Superior temporal gyrus (tissue), 1 donor: Measurements from ENCODE around the gene UMOD.

ENCODE experiments used
- DNase-seq: peaks from one replicate; pipeline ENCODE4 v3.0.0-alpha.2; 2016; ENCODE audit errors: extremely low spot score

UMOD gene

GRCh38 chr16:20363191-20363590 is 10.7 kb upstream of the UMOD start:
- no peak for DNase-seq

DNA sequence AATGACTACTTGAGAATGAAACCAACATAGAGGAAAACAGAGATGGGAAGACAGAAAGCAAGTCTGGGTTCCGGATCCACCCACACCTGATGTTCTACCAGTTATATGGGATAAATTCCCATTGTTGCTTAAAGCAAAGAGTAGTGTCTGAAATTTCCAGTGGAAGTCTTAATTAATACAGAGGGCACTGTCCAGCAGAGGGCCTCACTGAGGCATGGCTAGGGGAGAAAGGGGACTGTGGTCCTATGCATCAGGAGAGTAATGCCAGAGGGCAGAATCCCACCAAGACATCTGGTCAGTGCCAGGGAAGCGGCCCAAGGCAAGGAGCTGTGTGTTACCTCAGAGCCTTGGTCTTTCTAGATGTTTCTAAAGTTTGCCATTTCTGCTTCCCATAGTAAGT is 7.5 kb upstream of the UMOD start:
- no peak for DNase-seq

GRCh38 chr16:20355114-20355782 is 2.7 kb upstream of the UMOD start:
- DNase-seq = no peak

DNA sequence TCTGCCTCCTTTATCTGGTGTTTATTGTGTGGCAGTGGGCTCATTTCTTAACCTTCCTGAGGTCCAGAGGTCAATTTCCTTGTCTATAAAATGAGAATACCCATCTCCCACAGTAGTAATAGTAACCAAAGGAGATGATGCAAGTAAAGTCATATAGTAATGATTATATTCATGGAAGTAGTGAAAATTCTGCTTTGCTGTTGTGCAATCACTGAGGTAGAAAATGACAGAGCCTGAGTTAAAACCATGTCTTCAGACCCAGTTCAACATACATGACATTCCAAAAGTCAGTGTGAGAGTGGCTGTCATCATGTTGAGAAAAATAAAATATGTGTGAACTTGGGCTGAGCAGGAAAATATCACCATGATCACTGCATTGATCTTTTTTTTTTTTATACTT is 864 bp upstream of the UMOD start:
- DNase-seq = no peak

GRCh38 chr16:20349615-20350014 is 2.9 kb downstream of the UMOD start:
- no peak for DNase-seq

DNA sequence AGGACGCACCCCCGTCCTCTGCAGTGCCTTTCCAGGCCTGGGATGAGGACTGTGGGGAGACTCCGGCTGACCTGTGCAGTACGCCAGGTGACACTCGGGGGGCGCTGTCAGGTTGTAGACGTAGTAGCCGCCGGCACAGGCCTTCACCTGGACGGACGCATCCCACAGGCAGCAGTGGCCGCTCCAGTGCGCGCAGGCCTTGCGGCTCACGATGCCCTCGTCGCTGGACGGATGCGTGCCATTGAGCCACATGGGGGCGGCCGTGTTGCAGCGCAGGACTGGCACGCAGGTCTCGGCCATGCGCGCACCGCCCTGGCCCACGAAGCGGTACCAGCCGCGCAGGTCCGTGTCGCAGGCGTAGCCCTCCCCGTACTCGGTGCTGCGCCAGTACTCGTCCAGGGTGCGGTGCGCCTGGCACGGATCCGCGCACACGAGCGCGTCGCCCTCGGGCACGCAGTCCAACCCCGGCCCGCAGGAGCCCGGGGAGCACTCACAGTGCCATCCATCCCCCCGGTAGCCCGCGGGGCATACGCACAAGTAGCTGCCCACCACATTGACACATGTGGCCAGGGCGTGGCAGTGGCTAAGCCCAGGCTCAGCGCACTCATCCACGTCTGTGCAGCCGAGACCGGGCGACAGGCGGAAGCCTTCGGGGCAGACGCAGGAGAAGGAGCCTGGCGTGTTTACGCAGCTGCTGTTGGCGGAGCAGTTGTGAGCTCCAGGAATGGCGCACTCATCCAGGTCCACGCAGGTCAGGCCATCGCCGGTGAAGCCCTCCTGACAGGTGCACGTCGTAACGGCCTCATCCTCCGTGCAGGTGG is 3.9 kb downstream of the UMOD start:
- DNase-seq = no peak

GRCh38 chr16:20347666-20348364 is 4.7 kb downstream of the UMOD start:
- no peak for DNase-seq

DNA sequence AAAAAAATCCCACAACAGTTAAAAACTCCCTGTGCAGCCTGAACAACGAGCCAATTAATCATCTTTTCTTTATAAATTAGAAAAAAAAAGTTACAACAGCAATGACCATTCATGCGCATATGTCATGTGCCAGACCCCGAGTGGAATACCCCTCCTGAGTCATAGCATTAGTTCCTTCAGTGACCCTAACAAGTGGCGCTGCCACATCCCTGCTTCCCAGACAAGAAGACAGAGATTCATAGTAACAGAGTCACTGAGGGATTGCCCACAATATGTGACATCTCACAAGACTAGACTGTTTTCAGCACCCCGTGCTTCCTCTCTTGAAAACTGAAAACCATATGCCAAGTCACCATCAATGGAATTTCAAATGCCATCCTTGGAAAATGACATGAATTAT is 7.9 kb downstream of the UMOD start:
- DNase-seq = no peak

- no peak for DNase-seq
Observed at GRCh38 chr16:20339744-20340143, 12.8 kb downstream of the UMOD start.

DNA sequence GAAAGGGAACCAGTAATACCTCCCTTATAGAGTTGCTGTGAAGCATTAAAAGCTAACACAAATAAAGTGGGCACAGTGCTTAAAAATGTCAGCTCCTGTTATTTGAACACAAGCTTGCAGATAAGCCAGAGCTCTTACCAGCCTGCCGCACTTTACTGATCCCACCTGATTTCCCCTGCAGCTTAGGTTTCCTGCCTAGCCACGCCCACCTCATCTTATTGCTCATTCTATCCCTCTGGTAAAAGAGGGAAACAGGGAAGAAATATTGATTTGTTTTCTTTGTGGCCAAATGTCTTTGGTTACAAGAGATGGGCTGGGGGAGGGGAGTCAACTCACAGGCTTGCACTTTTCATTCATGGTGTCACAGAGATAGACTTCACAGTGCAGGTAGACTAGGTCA is 15.6 kb downstream of the UMOD start:
- no peak for DNase-seq

- no peak for DNase-seq
Observed at GRCh38 chr16:20334396-20334795, 18.1 kb downstream of the UMOD start.

- DNase-seq = no peak
Observed at GRCh38 chr16:20333120-20333519, 19.4 kb downstream of the UMOD start.

DNA sequence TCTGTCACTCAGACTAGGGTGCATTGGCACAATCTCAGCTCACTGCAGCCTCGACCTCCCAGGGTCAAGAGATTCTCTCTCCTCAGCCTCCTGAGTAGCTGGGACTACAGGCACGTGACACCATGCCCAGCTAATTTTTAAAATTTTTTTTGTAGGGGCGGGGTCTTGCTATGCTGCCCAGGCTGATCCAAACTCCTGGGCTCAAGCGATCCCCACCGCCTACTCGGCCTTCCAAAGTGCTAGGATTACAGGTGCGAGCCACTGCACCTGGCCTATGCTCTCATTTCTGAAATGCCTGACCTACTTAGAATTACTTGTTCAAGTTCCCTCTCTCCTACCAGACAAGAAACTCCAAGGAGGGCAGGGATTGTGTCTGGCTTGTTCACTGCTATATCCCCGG is 20.1 kb downstream of the UMOD start:
- no peak for DNase-seq

GRCh38 chr16:20331635-20332034 is 20.9 kb downstream of the UMOD start:
- no peak for DNase-seq

- no peak for DNase-seq
Observed at GRCh38 chr16:20329392-20330138, 22.9 kb downstream of the UMOD start.

DNA sequence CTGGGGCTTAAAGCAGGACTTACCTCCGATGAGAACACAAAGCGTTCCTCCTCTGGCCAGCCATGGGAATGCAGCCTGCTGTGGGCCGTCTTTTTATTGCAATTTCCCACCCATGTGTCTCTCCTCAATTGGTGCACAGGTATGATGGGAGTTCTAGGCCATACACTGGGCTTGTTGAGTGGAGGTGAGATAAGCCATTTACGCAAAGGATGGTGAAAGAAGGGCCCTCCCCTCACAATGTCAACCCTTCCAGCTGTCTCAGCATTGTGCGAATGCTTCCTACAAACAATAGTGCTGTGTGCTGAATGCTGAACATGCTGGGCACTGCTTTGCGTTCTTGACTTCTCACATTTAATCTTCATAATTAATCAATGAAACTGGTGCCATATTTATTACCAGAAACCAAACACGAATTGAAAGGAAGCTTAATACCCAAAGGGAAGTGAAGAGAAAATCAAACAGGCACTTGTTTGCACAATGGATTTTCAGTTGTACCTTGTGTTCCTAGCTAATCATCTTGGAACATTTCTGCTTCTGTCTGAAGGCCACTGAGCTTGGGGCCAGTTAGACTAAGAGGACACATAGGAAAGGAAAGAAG is 25.0 kb downstream of the UMOD start, which contains the start of gene GP2:
Gene GP2 (minus strand): TSS at position 70 of the 598 bp plus-strand sequence. CDS start 1,082 bp downstream, outside the sequence.
- DNase-seq = no peak

DNA sequence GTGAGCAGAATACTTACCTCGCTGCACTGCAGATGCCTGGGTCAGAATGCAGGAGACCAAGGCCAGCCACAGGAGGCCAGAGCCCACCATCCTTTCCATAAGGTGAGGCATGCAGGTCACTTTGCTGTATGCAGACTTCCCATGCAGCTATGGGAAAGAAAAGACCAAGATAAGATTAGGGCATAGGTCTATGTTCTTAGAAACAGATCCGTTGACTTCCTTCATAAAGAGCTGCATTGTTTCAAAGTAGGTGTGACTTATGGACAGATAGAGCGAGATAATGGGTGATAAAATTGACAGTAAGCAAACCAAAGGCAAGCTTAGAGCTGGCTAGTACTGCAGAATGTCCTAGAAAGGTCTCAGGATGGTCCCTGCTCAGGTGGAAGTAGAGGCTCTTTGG is 26.2 kb downstream of the UMOD start:
- DNase-seq = no peak

DNA sequence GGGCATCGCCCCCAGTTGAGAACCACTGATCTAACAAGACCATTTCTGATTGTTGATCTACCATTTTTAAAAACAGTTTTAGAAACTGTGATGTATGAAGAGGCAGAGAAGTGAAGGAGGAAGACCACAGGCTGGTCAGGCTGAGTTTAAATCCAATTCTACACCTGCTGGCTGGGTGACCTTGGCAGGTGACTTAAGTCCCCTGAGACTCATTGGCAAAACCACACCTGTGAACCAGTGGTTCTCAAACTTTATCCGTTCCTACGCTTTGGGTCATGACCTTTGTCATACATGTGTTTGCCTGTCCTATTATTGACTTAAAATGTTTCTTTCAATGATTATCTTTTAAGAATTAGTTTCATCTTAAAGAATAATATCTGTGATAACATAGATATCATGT is 27.5 kb downstream of the UMOD start:
- no peak for DNase-seq

DNA sequence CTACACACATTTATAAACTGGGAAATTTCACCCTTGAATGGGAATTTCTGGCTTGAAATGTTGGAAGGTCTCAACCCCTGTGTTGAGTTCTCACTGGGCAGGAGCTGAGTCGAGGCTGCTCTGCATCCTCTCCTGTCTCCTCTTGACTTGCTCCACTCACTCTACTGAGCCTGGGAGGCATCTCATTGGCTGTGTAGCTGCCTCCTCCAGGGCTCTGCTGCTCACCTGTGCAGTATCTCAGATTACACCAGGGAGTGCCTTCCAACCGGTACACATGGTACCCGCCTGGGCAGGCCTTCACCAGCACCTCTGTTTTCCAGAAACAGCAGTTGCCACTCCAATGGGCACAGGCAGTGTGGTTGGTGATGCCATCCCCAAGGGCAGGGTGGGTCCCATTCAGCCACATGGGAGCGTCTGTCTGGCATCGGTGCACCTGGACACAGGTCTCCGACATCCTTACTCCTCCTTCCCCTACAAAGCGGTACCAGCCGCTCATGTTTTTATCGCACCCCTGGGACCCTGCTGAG is 28.9 kb downstream of the UMOD start:
- DNase-seq = no peak

DNA sequence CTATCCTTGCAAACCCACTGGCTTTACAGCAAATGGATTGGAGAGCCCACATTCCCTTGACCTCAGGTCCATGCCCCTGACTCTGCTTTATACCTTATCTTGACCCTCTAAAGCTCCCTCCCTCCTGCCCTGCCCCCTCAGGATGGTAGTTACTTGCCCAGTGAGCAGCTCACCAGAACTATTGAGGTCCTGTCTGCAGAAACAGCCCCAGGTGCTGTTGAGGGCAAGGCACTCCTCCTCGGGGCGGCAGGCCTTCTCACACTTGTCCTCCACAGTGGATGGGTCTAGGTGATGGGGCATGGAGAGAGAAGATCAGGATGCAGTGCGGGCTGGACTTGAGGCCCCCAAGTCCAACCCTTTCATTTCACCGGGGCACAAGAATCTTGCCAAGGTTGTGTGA is 29.8 kb downstream of the UMOD start:
- no peak for DNase-seq

DNA sequence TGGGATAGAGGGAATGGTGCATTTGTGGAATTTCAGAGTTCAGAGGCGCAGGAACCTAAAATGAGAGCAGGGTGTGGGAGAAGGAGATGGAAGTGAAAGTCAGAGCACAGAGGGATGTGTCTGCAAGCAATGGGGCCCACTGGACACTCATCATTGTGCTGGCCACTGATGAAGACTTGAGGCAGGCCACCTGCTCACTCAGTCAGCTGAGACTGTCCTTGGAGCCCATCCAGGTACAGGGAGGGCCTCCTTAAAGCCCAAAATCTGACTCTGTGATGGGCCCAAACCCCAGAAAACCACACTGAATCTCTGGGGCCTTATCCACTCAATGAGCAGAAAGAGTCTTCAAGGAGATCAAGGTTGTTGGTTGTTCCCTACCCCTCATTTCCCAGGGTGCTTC is 30.8 kb downstream of the UMOD start:
- no peak for DNase-seq
